Cardiac muscle cell (in vitro differentiated cells and primary cell): ENCODE results near the gene SERPINA3. TPM values are rescaled to one million over a fixed set of nuclear protein-coding genes. Genes with fewer than 3 reads are reported as not detected.

Source experiments
- DNase-seq, 2 donors: peaks; one replicate each; pipeline versions ENCODE4 v3.0.0 to v3.0.0-alpha.2; 2010 to 2017; ENCODE audit warnings: low read depth in 1 of 2, low spot score in 1 of 2
- H3K27ac ChIP-seq: fragments of 200-600 bp; sonication (generic); 2 replicates; pipeline ENCODE4 v1.5.1; 2016
- H3K27me3 ChIP-seq: fragments of 200-600 bp; sonication (generic); 2 replicates; pipeline ENCODE4 v1.6.0; 2016; ENCODE audit warnings: control low read depth
- H3K36me3 ChIP-seq: fragments of 200-600 bp; sonication (generic); 2 replicates; pipeline ENCODE4 v1.5.1; 2016; ENCODE audit warnings: control low read depth
- H3K4me1 ChIP-seq: fragments of 200-600 bp; sonication (generic); 2 replicates; pipeline ENCODE4 v1.8.1; 2017; ENCODE audit warnings: low read depth, mild to moderate bottlenecking, mixed run types
- H3K4me3 ChIP-seq: fragments of 200-600 bp; sonication (generic); 2 replicates; pipeline ENCODE4 v1.5.1; 2016; ENCODE audit warnings: mild to moderate bottlenecking
- H3K9me3 ChIP-seq: fragments of 200-600 bp; sonication (generic); 2 replicates; pipeline ENCODE4 v1.5.1; 2017; ENCODE audit warnings: low read depth, mild to moderate bottlenecking, control low read depth
- polyA plus RNA-seq: library from polyadenylated mRNA; unstranded; fragments of >200 nt; fragmentation: Nextera tagmentation; extraction: Ambion mirVana; gene quantifications from 2 replicates; pipeline ENCODE4 v1.2.1, GENCODE V29; 2016
- total RNA-seq: library from RNA; depleted of rRNA; stranded (reverse); fragments of >200 nt; gene quantifications from 2 replicates; pipeline ENCODE4 v1.2.3, GENCODE V29; 2016
- TF ChIP-seq, protein P1 (sequence below): IDR thresholded peaks from 2 replicates; pipeline ENCODE4 v1.5.1; 2012; ENCODE audit warnings: low read depth, mild to moderate bottlenecking, low read length

Gene SERPINA3
- total and polyA plus RNA-seq, 2 experiments from 2014 or later = 0.31 TPM; not detected in 1

DNA sequence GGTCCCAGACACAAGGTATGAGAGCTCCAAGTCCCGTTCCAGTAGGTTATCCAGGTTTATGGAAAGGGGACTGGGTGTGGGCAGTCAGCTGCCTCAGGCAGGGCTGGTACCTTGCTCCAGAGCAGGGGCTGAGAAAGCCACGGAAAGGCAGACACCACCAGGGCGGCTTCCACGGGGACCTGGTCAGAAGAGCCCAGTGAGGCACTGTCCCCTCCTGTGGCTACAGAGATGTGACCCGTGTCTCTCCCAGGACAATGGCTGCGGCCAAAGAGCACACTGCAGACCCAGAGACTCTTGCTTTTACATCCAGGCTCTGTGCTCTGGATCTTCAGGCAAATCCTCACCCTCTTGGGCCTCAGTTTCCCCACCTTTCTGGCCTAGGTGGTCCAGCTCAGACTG, 42.2 kb upstream of the SERPINA3 start:
- H3K4me1 ChIP-seq = no peaks in the 10 kb centered on the region
- no peak overlapping the region for H3K4me3 ChIP-seq
- no peaks in the 10 kb centered on the region for H3K27me3 ChIP-seq
- no peaks in the 10 kb centered on the region for H3K36me3 ChIP-seq
- DNase-seq = no peak
- TF ChIP-seq, protein P1, sequence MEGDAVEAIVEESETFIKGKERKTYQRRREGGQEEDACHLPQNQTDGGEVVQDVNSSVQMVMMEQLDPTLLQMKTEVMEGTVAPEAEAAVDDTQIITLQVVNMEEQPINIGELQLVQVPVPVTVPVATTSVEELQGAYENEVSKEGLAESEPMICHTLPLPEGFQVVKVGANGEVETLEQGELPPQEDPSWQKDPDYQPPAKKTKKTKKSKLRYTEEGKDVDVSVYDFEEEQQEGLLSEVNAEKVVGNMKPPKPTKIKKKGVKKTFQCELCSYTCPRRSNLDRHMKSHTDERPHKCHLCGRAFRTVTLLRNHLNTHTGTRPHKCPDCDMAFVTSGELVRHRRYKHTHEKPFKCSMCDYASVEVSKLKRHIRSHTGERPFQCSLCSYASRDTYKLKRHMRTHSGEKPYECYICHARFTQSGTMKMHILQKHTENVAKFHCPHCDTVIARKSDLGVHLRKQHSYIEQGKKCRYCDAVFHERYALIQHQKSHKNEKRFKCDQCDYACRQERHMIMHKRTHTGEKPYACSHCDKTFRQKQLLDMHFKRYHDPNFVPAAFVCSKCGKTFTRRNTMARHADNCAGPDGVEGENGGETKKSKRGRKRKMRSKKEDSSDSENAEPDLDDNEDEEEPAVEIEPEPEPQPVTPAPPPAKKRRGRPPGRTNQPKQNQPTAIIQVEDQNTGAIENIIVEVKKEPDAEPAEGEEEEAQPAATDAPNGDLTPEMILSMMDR = no peak
- no peaks in the 10 kb centered on the region for H3K9me3 ChIP-seq
- H3K27ac ChIP-seq = no peak overlapping the region

DNA sequence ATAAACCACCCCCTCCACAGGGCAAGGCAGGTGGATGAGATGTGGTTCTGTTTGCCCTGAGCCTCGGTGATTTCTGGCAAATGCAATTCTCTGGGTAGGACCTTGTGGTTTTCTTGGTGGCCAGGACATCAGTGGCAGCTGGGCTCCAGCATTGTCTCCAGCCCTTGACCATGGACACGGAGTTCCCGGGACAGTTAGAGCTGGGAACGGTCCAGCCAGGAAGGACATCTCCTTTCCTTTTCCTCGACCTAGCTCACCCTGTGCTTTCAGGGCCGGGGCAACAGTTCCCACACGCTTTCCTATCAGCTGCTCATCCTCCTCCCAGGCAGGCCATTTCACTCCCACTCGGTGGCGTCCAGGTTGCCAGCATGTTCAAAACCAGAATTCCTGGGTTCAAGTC, 41.8 kb upstream of the SERPINA3 start:
- no peak for DNase-seq
- H3K4me1 ChIP-seq = no peaks in the 10 kb centered on the region

DNA sequence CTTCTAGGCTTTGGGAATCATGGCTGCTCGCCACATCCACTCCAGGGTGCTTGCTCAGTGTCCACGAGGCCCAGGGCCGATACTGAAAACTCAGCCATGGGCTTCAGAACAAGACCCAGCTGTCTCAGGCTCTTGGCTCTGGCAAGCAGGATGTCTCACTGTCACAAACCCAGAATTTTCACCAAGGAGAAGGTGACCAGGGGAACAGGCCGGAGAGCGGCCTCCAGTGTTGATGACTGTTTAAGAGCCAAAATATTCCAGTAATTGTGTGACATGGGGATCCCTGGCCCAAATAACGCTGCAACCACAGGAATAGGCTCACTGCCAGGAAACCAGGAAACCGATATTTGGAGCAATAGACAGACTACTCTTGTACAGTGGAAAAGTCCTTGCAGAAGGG, 40.8 kb upstream of the SERPINA3 start:
- Histone ChIP-seq H3K27me3 (no peaks in the 10 kb centered on the region), H3K4me3 (no peak overlapping the region), H3K9me3 (no peaks in the 10 kb centered on the region), H3K4me1 (no peaks in the 10 kb centered on the region), H3K27ac (no peak overlapping the region), H3K36me3 (no peaks in the 10 kb centered on the region)
- TF ChIP-seq, protein P1 = no peak
- peak in 1 of 2 donors; percentile 67 for DNase-seq

More for the DNA sequence above, 41.8 kb upstream of the SERPINA3 start:
- H3K36me3 ChIP-seq = no peaks in the 10 kb centered on the region
- H3K4me3 ChIP-seq = no peak overlapping the region
- no peaks in the 10 kb centered on the region for H3K9me3 ChIP-seq
- no peak overlapping the region for H3K27ac ChIP-seq
- TF ChIP-seq, protein P1 = no peak
- H3K27me3 ChIP-seq = no peaks in the 10 kb centered on the region

DNA sequence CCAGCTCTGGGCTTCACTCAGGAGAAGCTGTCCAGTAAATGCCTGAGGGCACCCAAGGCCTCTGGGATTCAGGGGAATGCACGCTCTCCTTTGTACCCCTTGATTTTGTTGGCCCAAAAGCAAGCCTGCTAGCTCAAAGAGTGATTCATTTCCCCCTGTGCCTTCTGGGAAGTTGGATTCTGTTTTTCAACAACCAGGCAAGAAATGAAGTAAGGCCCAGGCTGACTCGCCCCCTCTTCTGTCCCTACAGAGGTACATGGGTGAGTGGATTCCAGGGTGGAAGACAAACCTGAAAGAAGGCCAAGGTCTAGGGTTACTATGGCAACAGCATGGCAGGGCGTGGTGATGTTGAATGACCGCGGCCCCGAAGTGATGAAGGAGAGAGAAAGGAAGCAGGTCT, 40.2 kb upstream of the SERPINA3 start:
- peak in 1 of 2 donors; percentile 52 for DNase-seq
- no peaks in the 10 kb centered on the region for H3K9me3 ChIP-seq

DNA sequence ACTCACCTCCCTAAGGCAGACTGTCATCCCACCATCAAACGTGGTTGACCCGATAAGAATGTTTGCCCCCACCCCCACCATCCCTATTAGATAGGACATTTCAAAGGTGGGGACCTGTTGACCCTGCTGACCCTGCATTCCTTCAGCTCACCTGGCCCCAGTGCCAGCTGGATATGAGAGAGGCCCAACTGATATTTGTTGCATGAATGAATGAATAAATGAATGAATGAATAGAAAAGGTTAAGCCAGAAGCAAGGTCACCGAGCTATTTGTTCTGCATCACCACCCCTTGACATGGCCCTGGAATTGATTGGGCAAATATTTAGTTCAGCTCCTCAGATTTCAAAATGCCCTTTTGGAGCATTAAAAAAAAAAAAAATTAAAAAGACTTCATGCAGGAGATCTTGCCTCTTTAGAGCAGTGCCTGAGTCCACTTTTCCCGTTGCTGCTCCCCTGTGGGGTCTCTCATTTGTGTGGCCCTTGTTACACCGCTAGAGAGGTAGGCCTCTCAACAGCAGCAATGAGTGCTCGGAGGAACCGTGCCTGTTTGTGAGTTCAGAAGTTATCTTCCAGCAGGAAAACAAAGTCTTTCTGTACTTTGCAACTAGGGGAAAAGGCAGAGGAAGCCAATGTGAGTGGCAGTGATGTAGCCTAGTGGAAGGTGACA, 39.4 kb upstream of the SERPINA3 start:
- Histone ChIP-seq H3K27me3 (no peaks in the 10 kb centered on the region), H3K9me3 (no peaks in the 10 kb centered on the region), H3K36me3 (no peaks in the 10 kb centered on the region), H3K27ac (no peak overlapping the region), H3K4me1 (no peaks in the 10 kb centered on the region), H3K4me3 (no peak overlapping the region)
- DNase-seq = no peak
- TF ChIP-seq, protein P1 = no peak

More for the DNA sequence above, 40.2 kb upstream of the SERPINA3 start:
- Histone ChIP-seq H3K36me3 (no peaks in the 10 kb centered on the region), H3K4me1 (no peaks in the 10 kb centered on the region), H3K27me3 (no peaks in the 10 kb centered on the region), H3K4me3 (no peak overlapping the region), H3K27ac (no peak overlapping the region)
- TF ChIP-seq, protein P1 = no peak
